Esophagus mucosa (tissue), 1 donor: ENCODE data around the gene LEKR1. TPM values are rescaled to one million over a fixed set of nuclear protein-coding genes. Genes with fewer than 3 reads are reported as not detected.
"Not testable (repeated sequence)": the region's sequence is repeated elsewhere in the genome, so short reads cannot be mapped to it uniquely, and the experiment has no call there.

Experiments
- ATAC-seq: fragments of 200-7000 bp; cut with Tn5 transposase; one replicate; pipeline ENCODE4 v1.9.1; 2020
- total RNA-seq: library from RNA; stranded (reverse); gene quantifications from one replicate; pipeline ENCODE4 v1.2.4, GENCODE V29; 2023
- donor health status: DM: yes; HTN: yes; CAD: no.

The LEKR1 gene
- total RNA-seq, 1 donor from 2014 or later, result 1.2 TPM

- no peak for ATAC-seq
These were observed 18.1 kb upstream of the LEKR1 start for GRCh38 chr3:156808025-156808424.

DNA sequence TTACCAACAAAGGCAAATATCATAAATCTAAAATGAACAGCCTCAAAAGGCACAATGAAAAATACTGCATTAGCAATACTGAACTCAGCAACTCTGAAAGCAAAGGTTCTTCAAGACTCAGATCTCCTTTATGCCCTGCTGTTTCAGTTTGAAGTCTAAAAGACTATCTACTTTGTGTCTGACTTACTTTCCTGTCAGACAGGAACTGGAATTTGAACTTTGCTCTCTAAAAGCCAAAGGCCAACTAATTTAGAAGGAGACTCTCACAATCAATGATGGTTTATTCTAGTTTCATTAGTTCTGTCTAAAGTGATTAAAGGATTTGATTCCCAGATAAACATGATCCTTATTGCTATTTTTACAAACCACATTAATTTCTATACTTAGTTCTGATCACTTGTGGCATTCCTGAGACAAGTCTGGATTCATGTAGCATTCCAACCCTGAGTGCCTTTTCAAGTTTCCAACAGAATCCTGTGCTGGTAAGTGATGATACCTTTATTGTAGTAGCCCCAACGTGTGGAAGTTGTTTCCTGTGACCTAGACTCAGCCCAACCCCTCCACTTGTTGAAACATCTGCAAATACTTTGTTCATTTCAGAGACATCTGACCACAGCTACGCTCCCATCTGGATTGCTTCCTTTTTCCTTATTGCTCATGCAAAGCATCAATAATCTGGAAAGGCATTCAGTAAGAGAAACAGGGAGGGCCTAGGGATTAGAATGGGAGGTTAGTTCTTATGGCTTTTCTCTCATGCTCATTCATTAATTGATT, 14.9 kb upstream of the LEKR1 start:
- ATAC-seq, result peak; percentile 70

- ATAC-seq, result peak; percentile 96
These were observed 13.4 kb upstream of the LEKR1 start for GRCh38 chr3:156812521-156813335.

GRCh38 chr3:156814295-156814694, 11.9 kb upstream of the LEKR1 start:
- peak; percentile 45 for ATAC-seq

GRCh38 chr3:156816091-156816793, 9.9 kb upstream of the LEKR1 start:
- ATAC-seq, result peak; percentile 4

DNA sequence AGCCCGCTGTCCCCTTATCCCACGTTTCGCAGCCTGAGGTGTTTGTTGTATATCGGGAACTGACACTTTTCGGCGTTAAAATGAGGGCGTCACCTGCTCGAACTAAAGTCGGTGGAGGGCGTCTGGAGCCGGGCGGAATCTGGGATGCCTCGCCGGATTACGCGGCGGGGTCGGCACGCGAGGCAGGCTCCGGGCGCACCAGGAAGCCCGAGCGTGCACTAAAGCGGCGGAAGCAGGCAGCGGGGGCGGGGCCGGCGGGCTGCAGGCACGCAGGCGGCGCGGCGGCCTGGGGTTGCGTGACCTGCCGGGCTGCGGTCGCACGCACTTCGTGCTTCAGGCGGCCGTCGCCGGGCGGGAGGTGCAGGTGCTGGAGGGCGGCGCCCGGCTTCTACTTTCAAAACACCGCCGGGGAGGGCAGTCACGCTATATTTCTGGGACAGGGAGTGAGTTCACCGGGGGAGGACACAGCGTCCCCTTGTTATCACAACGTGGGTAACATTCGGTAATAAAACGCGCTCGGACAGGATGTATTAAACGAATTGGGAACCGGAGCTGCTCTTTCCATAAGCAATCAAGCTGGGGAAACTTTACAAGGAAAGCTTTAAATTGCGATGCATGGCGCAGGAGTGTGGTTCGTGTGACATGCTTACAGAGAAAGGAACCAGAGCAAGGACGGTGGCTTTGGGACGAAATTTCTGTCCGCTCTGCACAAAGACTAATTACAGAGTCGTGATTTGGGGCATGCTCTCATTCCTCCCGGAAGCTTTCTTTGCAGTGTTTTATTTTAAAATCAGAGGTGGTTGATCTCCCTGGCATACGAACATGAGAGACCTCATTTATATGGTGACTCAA, 9.1 kb upstream of the LEKR1 start:
- peak; percentile 77 for ATAC-seq

- ATAC-seq, result no peak
These were observed 8.4 kb upstream of the LEKR1 start for GRCh38 chr3:156817646-156818272.

DNA sequence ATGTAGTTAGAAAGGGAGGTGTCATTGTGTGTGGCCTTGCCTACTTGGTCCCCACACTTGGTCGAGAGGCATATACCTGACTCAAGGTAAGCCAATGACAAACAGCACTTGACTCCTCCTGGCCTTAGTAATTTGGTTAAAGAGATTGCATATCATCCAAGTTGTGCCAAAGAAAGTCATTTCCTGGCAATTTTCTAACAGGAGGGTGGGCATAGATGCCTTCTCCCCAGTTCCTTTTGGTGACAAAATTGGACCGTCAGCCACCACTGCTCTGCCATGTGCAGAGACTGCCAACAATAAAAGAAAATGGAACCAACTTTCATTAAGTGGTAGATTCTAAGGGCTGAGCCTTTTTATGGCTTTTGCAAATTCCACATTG, 7.9 kb upstream of the LEKR1 start:
- no peak for ATAC-seq

DNA sequence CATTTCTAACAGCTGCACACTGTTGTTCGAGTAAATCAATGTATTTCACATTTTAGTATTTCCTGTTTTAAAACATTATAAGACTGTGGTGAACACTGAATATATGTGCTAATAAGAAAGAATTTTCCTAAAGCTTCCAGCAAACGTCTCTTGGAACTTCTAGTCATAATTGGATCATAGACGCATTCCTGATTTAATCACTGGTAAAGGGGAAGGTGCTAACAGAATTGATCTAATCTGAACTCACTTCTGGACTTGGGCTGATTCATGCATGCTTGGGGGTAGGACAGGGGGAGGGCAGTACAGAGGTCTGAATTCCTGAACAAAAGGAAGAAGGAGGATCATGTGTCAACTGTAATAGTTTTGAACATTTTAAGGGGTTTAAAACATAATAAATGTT, 7.3 kb upstream of the LEKR1 start:
- ATAC-seq, result no peak

DNA sequence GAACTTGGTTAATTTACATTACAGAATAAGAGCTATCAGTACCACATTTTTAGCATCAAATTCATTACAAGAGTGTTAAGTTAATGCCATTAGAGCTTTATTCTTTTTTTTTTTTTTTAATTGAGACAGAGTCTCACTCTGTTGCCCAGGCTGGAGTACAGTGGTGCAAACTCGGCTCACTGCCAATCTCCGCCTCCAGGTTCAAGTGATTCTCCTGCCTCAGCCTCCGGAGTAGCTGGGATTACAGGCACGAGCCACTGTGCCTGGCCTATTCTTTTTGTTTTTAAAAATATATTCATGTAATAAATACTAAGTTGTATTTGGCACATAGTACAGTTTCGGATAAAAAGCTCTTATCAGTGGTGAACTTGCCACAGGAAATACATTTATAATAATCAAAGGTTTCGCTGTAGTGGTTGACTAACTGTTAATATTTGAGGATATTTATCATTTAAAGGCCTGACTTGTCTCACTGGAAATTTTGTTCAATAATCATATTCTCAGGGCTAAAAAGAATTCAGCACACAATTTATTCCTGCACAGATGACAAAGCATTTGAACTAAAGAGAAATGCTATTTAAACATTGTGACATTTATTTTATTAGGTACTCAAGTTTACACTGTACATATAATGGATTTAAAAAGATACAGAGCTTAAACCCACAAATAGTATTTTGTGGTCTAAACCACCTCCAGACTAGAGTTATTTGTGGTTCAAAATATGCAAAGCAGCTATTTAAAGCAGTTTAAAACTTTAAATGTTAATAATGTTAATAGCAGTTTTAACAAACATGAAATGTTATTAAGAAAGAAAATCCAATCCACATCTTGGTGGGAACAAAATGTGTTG, 6.1 kb upstream of the LEKR1 start:
- ATAC-seq, result no peak

GRCh38 chr3:156820692-156821080, 5.5 kb upstream of the LEKR1 start:
- ATAC-seq, result no peak

DNA sequence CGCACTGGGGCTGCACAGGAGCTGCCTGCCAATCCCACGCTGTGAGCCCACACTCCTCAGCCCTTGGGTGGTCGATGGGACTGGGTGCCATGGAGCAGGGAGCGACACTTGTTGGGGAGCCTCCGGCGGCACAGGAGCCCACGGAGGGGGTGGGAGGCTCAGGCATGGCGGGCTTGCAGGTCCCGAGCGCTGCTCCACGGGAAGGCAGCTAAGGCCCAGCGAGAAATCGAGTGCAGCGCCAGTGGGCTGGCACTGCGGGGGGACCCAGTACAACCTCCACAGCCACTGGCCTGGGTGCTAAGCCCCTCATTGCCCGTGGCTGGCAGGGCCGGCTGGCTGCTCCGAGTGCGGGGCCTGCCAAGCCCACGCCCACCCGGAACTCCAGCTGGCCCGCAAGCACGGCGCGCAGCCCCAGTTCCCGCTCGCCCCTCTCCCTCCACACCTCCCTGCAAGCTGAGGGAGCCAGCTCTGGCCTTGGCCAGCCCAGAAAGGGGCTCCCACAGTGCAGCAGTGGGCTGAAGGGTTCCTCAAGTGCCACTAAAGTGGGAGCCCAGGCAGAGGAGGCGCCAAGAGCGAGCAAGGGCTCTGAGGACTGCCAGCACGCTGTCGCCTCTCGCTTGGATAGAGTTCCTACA, 3.4 kb upstream of the LEKR1 start:
- ATAC-seq, result not testable (repeated sequence)

DNA sequence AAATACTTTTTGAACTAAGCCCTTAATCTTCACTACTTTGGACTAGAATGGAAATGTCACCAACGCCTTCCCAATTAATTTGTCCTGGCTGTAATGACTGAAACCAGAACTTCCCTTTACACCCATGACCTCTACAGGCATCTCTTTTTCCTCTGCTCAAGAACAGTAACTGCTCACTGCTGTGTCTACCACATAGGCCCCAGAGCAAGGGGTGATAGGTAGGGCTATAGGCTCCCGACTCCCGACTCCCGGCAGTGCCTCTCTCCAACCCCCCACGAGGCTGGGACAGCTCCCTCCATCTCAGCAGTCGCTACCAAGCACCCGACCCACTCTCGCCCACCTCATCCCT, 384 bp upstream of the LEKR1 start:
- peak; percentile 70 for ATAC-seq

DNA sequence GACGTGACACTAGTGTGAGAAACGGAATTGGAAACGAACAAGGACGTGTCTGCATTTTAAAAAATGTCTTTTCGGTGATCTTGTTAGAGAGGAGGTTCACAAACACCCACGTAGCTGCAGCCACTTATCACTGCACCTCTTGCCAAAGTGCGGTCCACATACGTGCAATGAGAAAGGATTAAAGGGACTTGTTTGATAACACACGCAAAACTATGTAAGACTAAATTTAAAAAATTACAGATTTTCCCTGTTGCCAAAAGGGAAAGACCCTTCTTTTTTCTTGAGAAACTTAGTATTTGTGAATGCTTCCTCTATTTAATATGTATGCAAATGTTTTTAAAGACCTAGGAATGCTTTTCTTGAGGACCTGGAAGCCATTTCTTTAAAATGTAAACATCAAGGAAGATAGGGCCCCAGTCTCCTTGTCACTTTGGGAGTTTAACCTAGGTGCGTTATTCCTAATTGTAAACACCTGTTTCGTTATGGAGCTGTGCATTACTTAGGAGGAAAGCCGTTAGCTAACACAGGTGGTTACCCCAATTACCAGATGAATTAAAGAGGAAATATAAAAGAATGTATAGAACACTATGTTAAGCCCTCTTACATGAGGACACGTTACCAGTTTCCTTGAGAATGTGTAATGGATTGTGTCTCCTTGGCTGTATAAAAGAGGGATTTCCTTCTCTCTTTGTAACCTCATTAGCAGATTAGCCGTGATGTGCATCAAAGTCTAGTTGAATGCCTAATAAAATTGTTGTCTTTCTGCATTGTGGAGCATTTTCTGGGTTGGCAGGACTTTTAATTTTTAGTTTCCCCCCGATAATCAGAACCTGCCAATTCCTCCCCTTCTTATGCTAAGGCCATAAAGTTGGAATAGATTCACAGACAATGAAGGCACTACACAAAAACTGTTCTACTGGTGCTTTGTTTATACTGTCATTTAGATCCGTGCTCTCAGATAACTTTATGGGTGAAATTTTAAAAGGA, 1.0 kb downstream of the LEKR1 start:
- no peak for ATAC-seq

- no peak for ATAC-seq
These were observed 4.9 kb downstream of the LEKR1 start for GRCh38 chr3:156831006-156831405.

- no peak for ATAC-seq
These were observed 8.3 kb downstream of the LEKR1 start for GRCh38 chr3:156834435-156834834.

- ATAC-seq, result no peak
These were observed 8.9 kb downstream of the LEKR1 start for GRCh38 chr3:156834962-156835535.

DNA sequence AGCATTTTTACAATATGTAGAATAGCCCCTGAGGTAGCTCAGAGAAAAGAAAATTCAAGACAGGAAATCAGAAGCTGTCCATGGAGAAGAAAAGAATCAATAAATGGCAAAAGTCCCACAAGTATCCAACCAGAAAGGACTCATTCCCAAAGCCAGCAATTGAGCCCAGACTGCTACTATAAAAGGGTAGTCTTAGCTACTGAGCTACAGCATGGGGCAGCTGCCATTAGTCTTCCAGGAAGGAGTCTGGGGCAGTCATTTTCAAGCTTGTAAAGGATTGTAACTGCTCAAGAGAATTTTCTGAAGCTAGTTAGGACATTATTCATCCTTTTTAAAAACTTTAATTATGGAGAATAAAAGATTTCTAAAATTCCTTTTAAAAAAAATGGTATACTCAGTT, 10.5 kb downstream of the LEKR1 start:
- no peak for ATAC-seq

DNA sequence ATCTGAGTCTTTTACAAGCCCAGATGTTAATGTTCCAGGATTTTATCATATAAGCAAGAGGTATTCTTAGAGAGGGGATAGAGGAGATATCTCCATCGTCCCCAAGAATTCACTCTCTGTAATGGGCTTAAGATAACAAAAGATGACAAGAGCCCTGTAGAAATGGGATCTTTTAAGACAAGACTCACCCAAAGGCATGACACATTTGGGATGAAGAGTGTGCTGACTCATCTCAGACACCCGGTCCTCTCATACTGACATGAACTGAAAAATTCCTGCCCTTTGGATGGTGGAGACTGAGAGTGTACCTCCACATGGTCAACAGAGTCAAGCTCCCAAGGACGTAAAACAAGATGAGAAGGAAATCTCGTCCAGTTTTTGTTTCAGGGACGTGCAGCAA, 11.0 kb downstream of the LEKR1 start:
- no peak for ATAC-seq
